ENCODE results near the gene HIVEP3. TPM values are rescaled to one million over a fixed set of nuclear protein-coding genes. Genes with fewer than 3 reads are reported as not detected.

The HIVEP3 gene
- total RNA-seq, 1 experiment from 2014 or later, result 0.55 TPM

DNA sequence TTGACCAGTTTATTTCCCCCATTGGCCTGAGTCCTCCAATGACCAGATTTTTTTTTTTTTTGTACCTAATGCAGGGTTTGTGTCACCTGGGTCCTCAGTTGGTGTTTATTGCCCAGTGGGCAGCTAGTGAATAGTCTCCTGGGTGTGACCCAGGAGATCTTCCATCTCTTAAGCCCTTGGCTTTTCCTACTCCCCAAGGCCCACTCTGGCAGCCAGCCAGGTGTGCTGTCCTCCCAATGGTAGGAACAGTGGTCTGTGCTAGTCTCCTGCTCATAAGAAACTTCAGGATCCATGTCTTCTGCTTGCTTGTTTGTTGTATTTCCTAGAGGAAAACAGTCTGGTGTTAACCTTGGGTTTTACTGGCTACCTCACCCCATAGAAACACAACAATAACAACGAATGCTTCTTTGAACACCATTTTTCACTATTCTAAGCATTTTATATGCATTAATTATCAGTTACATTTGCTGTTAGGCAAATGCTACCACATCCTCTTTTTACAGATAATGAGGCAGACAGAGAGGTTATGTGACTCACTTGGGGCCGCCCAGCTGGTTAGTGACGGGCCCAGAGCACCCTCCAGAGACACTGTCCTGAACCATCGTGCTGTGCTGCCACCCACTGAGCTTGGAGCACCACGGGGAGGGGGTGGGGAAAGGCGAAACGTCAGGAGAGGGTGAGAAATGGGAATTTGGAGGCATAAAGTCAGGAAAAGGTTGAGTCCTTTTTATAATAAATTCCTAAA lies 107.5 kb downstream of the HIVEP3 start:
- H3K27ac Mint-ChIP-seq, result no peak overlapping the region
- H3K4me1 Mint-ChIP-seq, result peaks cover 5% of the 10 kb centered on the region
- no peak overlapping the region for H3K4me3 Mint-ChIP-seq
- TF ChIP-seq CREB1 (CRISPR knock-in tag; IDR thresholded peaks at IDR 0.05) (no peak), NR1H2 (CRISPR knock-in tag; IDR thresholded peaks at IDR 0.05) (no peak), GTF2I (CRISPR knock-in tag; conservative IDR thresholded peaks at IDR 0.05) (no peak), ERG (CRISPR knock-in tag; IDR thresholded peaks at IDR 0.05) (no peak), PRRX2 (CRISPR knock-in tag; IDR thresholded peaks at IDR 0.05) (no peak), SMAD4 (CRISPR knock-in tag; IDR thresholded peaks at IDR 0.05) (no peak), ZNF423 (CRISPR knock-in tag; IDR thresholded peaks at IDR 0.05) (no peak), ZNF671 (CRISPR knock-in tag; IDR thresholded peaks at IDR 0.05) (no peak), ZNF396 (CRISPR knock-in tag; IDR thresholded peaks at IDR 0.05; ENCODE audit: borderline replicate concordance) (no peak), HMGA2 (CRISPR knock-in tag; IDR thresholded peaks at IDR 0.05) (no peak), KAT7 (CRISPR knock-in tag; IDR thresholded peaks at IDR 0.05; ENCODE audit: borderline replicate concordance) (no peak), OVOL2 (CRISPR knock-in tag; IDR thresholded peaks at IDR 0.05; ENCODE audit: borderline replicate concordance) (no peak), ZNF317 (CRISPR knock-in tag; IDR thresholded peaks at IDR 0.05; ENCODE audit: borderline replicate concordance, low read depth) (no peak), NR3C1 (CRISPR knock-in tag; conservative IDR thresholded peaks at IDR 0.05; ENCODE audit: low read depth) (no peak)
- TF ChIP-seq, protein P1, sequence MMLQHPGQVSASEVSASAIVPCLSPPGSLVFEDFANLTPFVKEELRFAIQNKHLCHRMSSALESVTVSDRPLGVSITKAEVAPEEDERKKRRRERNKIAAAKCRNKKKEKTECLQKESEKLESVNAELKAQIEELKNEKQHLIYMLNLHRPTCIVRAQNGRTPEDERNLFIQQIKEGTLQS (CRISPR knock-in tag; conservative IDR thresholded peaks at IDR 0.05), result no peak
- ChIA-PET CTCF (interaction anchor here (0.8 to 1.7 kb wide), 31 partner anchors 10 to 362 kb away, joined by 3 to 12 read pairs (median 4); no protein-coding TSS in a partner anchor), POLR2A (no interaction called here)
- ATAC-seq, result no peak
- DNase-seq (ENCODE audit: low spot score), result no peak
- no peaks in the 10 kb centered on the region for H3K9me3 Mint-ChIP-seq
- no peaks in the 10 kb centered on the region for H3K27me3 Mint-ChIP-seq (ENCODE audit: low read depth)
- no peaks in the 10 kb centered on the region for H3K36me3 Mint-ChIP-seq

GRCh38 chr1:41810446-41810845 lies 108.3 kb downstream of the HIVEP3 start:
- Mint-ChIP-seq H3K9me3 (no peaks in the 10 kb centered on the region), H3K36me3 (no peaks in the 10 kb centered on the region), H3K4me3 (no peak overlapping the region), H3K27me3 (ENCODE audit: low read depth) (no peaks in the 10 kb centered on the region), H3K4me1 (peaks cover 5% of the 10 kb centered on the region), H3K27ac (no peak overlapping the region)
- ChIA-PET POLR2A (no interaction called here), CTCF (interaction anchor here (0.8 to 1.0 kb wide), 3 partner anchors 10 to 30 kb away, joined by 3 to 4 read pairs (median 3); no protein-coding TSS in a partner anchor)
- DNase-seq (ENCODE audit: low spot score), result peak; percentile 57
- ATAC-seq, result peak; percentile 78
- 0 out of 2 replicates have a peak, but pooled peaks have one; percentile 16 for TF ChIP-seq NFE2L1 (CRISPR knock-in tag; IDR thresholded peaks at IDR 0.05)
- TF ChIP-seq, protein P2, sequence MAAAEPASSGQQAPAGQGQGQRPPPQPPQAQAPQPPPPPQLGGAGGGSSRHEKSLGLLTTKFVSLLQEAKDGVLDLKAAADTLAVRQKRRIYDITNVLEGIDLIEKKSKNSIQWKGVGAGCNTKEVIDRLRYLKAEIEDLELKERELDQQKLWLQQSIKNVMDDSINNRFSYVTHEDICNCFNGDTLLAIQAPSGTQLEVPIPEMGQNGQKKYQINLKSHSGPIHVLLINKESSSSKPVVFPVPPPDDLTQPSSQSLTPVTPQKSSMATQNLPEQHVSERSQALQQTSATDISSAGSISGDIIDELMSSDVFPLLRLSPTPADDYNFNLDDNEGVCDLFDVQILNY (CRISPR knock-in tag; IDR thresholded peaks at IDR 0.05), result 0 out of 2 replicates have a peak, but pooled peaks have one; percentile 31
- no peak for TF ChIP-seq ZNF416 (CRISPR knock-in tag; IDR thresholded peaks at IDR 0.05)
- TF ChIP-seq SMAD3 (CRISPR knock-in tag; IDR thresholded peaks at IDR 0.05; ENCODE audit: borderline replicate concordance), result no peak
- 0 out of 2 replicates have a peak, but pooled peaks have one; percentile 28 for TF ChIP-seq TEAD4 (CRISPR knock-in tag; IDR thresholded peaks at IDR 0.05)
- no peak for TF ChIP-seq FOXP1 (CRISPR knock-in tag; IDR thresholded peaks at IDR 0.05; ENCODE audit: borderline replicate concordance)
- no peak; the same call in 1 of the 2 replicates for TF ChIP-seq ZBTB21 (CRISPR knock-in tag; IDR thresholded peaks at IDR 0.05; ENCODE audit: borderline replicate concordance)
- TF ChIP-seq CREB1 (CRISPR knock-in tag; IDR thresholded peaks at IDR 0.05), result no peak
- TF ChIP-seq ESRRA (CRISPR knock-in tag; IDR thresholded peaks at IDR 0.05; ENCODE audit: borderline replicate concordance), result peak; percentile 43; the same call in 1 of the 2 replicates
- TF ChIP-seq ZNF232 (CRISPR knock-in tag; IDR thresholded peaks at IDR 0.05), result no peak
- TF ChIP-seq ZNF219 (CRISPR knock-in tag; IDR thresholded peaks at IDR 0.05; ENCODE audit: borderline replicate concordance), result no peak
- no peak for TF ChIP-seq ZNF423 (CRISPR knock-in tag; IDR thresholded peaks at IDR 0.05)
- TF ChIP-seq ZNF121 (CRISPR knock-in tag; IDR thresholded peaks at IDR 0.05), result no peak
- TF ChIP-seq ZNF281 (CRISPR knock-in tag; IDR thresholded peaks at IDR 0.05), result no peak
- TF ChIP-seq E2F1 (CRISPR knock-in tag; IDR thresholded peaks at IDR 0.05), result no peak
- TF ChIP-seq SMAD4 (CRISPR knock-in tag; IDR thresholded peaks at IDR 0.05), result no peak
- no peak for TF ChIP-seq ZNF263 (CRISPR knock-in tag; IDR thresholded peaks at IDR 0.05; ENCODE audit: low read depth)
- no peak for TF ChIP-seq MYBL2 (CRISPR knock-in tag; IDR thresholded peaks at IDR 0.05)
- no peak for TF ChIP-seq TCF7 (CRISPR knock-in tag; IDR thresholded peaks at IDR 0.05; ENCODE audit: low read depth)

All from WTC11 (cell line).